Right renal pelvis (tissue), 4 donors: ENCODE measurements around the gene IL11RA. TPM values are rescaled to one million over a fixed set of nuclear protein-coding genes. Genes with fewer than 3 reads are reported as not detected.

ENCODE experiments used
- DNase-seq, 4 donors: peaks; one replicate each; pipeline ENCODE4 v3.0.0-alpha.2; 2013; ENCODE audit warnings: low read depth in 4 of 4, low spot score in 3 of 4, missing footprints in 1 of 4
- polyA plus RNA-seq, 4 donors: library from polyadenylated mRNA; unstranded; fragments of 120-200 nt; gene quantifications; one replicate each; pipeline ENCODE4 v1.2.1, GENCODE V29; 2013; ENCODE audit not compliant: insufficient read length in 4 of 4

Gene IL11RA
- 10 to 100 TPM; 47.7 to 66.7 (median 53.4) TPM for polyA plus RNA-seq

DNA sequence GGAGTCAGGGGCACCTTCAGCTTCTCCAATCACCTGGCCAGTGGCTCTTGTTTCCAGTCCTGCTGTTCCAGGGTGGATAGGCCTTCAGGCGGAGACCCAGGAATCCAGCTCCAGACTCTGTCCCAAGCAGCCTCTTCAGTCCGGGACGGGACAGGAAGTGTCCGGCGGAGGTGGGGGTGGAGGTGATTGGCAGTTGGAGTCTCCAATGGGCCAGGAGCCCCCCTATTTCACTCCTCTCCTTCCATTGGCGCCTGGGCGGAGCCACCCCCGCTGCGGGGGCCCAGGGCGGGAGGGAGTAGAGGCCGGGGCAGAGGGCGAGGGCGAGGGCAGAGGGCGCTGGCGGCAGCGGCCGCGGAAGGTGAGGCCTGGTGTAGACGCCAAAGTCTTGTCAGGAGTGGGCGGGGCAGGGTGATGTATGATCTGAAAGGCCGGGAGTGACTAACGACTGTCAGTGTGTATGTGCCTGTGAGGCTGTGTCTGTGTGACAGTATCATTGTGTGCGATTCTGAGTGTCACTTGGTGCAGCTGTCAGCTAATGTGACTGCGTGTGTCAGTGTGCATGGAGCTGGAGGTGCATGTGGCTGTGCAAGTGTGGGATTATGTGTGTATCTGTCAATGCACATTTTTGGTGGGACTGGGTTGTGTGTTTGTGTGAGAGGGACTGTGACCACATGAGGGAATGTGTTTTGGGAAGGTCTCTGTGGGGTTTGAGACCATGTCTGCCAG lies at the start of gene IL11RA:
IL11RA (plus strand) TSS at position 310 of the 726 bp plus-strand sequence. CDS start 3,033 bp downstream, outside the sequence.
- DNase-seq = peak in 3 of 4 donors; percentile 57 to 71 (median 62)

DNA sequence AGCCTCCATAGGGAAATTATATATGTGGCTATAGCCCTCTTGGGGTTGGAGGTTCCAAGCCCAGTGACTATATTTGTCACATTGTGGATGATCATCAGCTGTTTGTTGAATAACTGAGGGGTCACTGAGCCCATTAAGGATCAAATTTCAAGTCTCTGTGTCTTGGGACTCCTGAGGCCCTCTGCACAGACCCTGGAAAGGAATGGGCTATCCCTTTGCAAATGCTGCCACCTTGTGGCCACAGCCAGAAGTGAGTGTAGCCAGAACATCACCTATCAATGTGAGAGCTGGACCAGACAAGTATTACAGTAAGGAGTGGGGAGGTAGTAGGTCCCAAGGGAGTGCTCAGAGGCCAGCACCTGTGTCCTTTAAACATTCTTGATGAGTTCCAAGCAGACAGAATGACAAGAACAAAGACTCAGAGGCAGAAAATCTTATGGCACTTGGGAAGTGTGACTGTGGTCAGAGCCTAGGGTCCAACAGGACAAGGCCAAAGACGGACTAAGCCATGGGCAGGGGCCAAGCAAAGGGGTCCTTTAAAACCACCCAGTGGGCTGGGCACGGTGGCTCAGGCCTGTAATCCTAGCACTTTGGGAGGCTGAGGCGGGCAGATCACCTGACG lies 48.3 kb upstream of the IL11RA start:
- peak in 2 of 4 donors; percentile 75 to 79 for DNase-seq

DNA sequence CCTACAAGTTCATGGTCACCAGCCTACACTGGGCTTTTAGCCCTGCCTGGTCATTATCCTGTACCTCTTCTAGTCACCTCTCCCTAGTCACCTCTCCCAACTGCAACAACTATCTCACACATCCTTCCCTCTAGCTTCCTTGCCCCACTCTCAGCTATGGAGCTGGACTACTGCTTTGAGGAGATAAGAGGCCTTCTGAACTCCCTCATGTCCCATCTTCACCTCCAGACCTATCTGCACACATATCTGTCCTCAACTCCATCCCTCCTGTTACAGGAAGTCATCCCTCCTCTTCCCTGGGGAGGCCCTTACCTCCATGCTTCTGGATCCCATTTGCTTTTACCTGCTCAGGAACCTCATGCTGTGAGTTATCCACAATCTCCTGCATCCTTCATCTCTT lies 45.8 kb upstream of the IL11RA start:
- DNase-seq = no peak

DNA sequence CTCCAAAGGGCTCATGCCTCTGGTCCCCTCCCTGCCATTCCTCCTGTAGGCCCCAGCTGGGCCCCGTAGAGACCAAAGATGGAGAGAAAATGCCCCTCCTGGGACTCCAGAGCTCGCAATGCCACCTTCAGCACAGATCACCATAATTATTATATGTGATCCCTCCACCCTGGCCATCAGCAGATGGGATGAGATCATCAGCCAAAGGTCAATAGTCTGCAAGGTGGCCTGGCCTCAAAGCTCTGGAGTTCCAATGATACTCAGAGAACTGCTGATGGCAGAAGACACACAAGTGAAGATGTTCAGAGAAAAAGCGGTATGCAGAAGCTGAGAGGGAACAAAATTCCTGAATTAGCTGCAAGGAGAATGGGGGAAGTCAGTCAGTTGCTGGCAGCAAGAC lies 45.1 kb upstream of the IL11RA start:
- no peak for DNase-seq

GRCh38 chr9:34607331-34607730 lies 44.7 kb upstream of the IL11RA start:
- DNase-seq = no peak

GRCh38 chr9:34610434-34611206 lies 41.4 kb upstream of the IL11RA start:
- no peak for DNase-seq

DNA sequence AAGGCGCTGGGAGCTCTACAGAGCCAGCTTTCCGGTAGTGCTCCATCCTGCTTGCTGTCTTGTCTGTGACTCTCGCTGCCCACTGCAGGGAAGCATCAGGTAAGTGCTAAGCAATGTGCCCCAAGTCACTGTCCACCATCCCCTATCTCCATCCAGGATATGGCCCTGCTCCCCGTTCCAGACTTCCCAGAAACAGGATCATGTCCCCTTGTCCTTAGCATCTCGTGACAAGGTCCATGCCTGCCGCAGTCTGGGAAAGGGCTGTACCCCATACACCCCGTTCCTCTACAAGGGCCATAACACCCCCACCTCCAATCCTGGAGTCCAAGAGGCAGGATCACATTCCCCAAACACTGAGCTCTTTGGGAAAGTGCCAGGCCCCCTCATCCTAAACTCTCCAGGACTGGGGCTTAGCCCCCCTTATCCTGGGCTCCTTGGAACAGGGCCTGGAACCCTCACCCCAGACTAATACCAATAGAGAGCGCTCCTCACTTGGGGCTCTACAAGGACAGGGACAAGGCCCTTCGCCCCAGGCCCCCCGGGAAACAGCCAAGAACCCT lies 40.7 kb upstream of the IL11RA start:
- DNase-seq = no peak

GRCh38 chr9:34611811-34612787 lies 39.9 kb upstream of the IL11RA start, which contains the start of gene RPP25L:
TSS of gene RPP25L (minus strand) at chr9:34612097. CDS start at chr9:34611296, 801 bp downstream.
- peak; percentile 74 to 82 (median 79) for DNase-seq

DNA sequence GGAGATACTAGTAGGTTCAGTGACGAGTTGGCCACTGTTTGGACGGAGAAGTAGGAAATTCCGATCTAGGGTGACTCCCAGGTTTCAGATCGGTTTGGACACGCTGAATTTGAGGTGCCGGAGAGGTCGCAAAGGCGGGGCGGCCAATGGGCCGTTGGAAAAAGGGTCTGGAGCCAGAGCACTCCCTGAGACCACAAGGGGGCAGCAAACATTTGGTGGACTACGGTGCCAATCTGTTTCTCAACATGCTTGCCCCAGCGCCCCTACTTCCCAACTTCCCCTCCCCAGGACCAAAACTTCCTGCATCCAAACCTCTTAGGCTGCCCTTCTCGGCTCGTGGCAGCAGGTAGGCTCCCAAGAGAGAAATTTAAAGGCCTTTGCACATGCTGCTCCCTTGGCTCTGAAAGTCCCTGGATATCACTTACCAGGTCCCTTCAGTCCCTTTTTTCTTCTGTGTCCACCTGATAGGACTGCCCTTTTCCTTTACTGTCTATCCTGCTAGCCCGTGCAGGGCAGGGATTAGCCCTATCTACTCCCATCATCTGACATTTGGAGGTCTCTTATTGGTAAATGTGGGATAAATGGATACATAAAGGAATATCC lies 39.1 kb upstream of the IL11RA start:
- peak in 1 of 4 donors; percentile 61 for DNase-seq

GRCh38 chr9:34615132-34615531 lies 36.9 kb upstream of the IL11RA start:
- no peak for DNase-seq

- peak; percentile 82 to 90 (median 86) for DNase-seq
Measured at GRCh38 chr9:34620061-34620994, 31.7 kb upstream of the IL11RA start, which contains the start of gene DCTN3. TSS of gene DCTN3 (minus strand) at chr9:34620495. CDS start at chr9:34620464, 31 bp downstream.

DNA sequence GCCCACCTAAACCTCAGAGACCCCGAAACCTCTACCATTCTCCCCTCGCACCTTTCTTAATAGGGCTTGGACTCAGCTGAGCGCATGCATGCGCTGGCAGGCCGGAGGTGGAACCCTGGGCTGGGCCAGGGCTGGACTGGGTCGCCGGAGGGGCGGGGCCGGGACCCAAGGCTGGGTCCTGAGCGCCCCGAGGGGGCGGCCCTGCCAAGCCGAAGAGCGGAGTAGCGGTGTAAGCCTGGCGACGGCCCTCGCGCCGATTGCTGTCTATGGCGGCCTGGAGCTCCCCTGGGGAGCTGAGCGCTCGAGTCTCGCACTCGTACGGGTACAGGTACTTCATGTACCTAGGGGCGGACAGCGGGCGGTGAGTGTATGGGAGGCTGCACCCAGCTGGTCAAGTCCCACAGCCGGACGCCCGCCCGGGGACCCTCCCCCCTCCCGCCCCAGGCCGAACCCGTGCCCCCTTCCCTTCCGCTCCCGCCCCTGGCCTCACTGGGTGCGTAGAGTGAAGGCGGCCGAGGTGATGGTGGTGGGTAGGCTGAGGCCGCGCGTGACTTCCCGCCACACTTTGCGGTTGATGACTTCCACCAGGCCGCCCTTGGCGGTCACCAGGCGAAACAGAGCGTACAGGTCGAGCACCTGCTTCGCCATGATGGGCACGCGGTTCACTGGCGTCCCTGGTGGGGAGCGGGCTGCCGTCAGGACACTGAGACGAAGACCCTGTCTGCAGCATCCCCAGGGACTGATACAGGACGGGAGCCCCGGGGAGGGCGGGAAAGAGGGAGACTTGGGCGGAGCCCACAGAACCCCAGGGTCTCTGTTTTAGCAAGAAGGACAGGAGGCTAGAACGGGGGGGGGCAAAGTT lies 28.4 kb upstream of the IL11RA start:
- DNase-seq = no peak

DNA sequence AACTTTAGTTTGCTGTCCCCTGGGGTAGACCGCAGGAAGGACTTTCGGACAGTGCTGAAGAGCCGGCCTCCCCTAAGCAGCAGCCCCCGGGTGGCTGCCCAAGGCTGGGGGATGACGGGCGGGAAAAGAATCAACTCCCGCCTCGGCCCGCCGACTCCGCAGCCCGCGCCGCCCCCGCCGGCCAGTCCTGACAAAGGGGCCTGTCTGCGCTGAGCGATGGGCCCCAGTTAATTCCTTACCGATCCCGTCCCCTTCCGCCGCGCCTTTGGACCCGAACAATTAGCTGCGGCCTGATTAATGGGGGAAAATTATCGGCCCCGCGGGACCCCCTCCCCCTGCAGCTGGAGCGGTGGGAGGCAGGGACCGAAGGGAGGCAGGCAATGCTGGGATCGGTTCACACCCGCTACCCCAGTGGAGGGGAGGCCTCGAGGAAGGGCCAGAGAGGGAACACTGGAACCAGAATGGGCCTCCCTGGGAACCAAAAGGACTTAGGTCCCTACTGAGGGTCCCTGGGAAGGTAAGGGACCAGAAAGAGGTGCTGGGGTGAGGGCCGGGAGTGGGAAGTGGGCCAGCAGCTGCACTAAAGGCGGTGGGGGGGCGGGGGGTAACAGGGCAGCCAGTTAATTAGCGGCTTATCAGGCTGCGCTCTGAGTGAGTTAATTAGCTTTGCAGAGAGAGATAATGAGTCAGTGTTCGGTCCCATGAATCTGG lies 27.4 kb upstream of the IL11RA start:
- DNase-seq = no peak

DNA sequence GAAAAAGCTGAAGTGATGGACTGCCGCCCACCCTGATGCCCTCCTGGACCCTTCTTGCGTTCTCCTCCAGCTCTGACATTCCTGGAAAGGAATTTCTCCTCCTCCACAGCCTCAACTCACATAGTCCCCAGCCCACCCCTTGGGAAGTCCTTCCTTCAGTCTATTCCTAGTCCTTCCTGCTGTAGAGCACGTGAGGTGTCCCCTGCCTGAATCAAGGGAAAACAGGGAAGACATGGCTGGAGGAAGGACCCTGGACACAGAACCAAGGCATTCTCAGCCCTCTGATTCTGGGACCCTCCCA lies 26.8 kb upstream of the IL11RA start:
- DNase-seq = no peak

DNA sequence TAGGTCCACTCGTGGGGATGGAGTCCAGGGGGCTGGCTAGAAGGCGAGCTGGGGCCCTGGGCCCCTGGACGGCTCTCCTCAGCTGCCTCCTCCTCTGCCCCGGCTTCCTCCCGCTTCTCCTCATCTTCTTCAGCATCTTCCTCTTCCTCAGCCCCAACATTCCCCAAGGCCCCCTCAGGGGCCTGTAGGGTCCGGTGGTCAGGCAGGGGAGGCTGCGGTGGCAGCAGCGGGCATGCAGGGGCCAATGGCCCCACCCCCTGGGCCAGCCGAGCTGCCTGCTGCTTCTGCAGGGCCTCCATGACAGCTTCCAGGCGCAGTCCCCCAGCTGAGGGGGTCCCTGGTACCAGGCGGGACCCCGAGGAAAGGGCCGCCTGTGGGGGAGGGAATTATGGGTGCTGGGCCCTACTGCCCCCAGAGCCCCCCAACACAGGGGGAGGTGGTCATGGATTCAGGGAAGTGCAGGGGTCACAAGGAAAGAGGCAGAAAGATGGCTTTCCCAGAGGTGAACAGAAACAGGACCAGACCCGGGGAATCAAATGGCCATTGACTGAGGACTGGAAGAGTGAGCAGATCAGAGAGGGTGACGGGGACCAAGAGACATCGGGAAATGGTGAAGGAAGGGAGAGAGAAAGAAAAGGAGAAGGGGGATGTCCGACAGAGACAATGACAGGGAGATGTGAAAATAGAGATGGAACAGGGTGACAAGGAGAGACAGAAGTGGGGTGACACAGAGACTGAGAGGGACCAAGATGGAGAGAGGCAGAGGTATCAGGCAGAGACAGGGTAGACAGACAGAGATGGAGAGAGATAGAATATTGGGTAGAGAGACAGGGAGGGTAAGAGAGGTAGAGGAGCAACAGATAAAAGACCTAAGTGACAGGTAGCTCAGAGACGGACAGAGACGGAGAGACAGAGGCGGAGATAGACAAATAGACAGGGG lies 24.0 kb upstream of the IL11RA start:
- DNase-seq = no peak
